ENCODE results near the gene DENND1C. TPM values are rescaled to one million over a fixed set of nuclear protein-coding genes. Genes with fewer than 3 reads are reported as not detected.
A peak's percentile ranks its signal among the peaks of the same experiment; 100 is the strongest.

Gene DENND1C
- total and polyA plus RNA-seq, 2 experiments from 2014 or later = 3.1 to 6.1 TPM

GRCh38 chr19:6529351-6529750 lies 47.8 kb upstream of the DENND1C start:
- Histone ChIP-seq H3K79me2 (replicated peaks; ENCODE audit: insufficient read depth) (no peaks in the 10 kb centered on the region), H3K4me3 (no peak overlapping the region), H3F3A (replicated peaks; ENCODE audit: low read depth) (peaks cover 10% of the 10 kb centered on the region), H3K36me3 (ENCODE audit: insufficient read depth) (no peaks in the 10 kb centered on the region), H3K27me3 (ENCODE audit: insufficient read depth) (peaks cover 41% of the 10 kb centered on the region), H2AFZ (no peak overlapping the region), H3K4me1 (ENCODE audit: insufficient read depth) (peaks cover 30% of the 10 kb centered on the region), H3K9me2 (ENCODE audit: insufficient read depth) (no peaks in the 10 kb centered on the region), H4K20me1 (replicated peaks; ENCODE audit: insufficient read depth) (no peaks in the 10 kb centered on the region), H3K27ac (ENCODE audit: low read depth) (no peak overlapping the region), H3K4me2 (peak overlapping the region; percentile 49; the same call in 1 of the 2 replicates)
- Mint-ChIP-seq H3K27ac (no peak overlapping the region), H3K27me3 (ENCODE audit: insufficient read depth, low read depth, poor library complexity) (peaks cover 42% of the 10 kb centered on the region), H3K4me1 (peaks cover 22% of the 10 kb centered on the region), H3K36me3 (ENCODE audit: low read depth) (peaks cover 19% of the 10 kb centered on the region), H3K9me3 (peaks cover 44% of the 10 kb centered on the region), H3K4me3 (peak overlapping the region; percentile 74; the same call in 2 of the 3 replicates)
- ATAC-seq (no peak), DNase-seq (ENCODE audit: low spot score) (no peak)
- TF ChIP-seq POLR2AphosphoS5 (IDR thresholded peaks at IDR 0.05; ENCODE audit: low read depth) (no peak), CREB1 (CRISPR knock-in tag; IDR thresholded peaks at IDR 0.05; ENCODE audit: low read depth) (no peak), EZH2 (IDR thresholded peaks at IDR 0.05; ENCODE audit: low read depth, unreplicated experiment) (no peak), NANOG (IDR thresholded peaks at IDR 0.05; ENCODE audit: borderline replicate concordance) (no peak), ZNF114 (CRISPR knock-in tag; IDR thresholded peaks at IDR 0.05) (no peak), REST (IDR thresholded peaks at IDR 0.05; ENCODE audit: unreplicated experiment) (no peak), ZNF331 (CRISPR knock-in tag; IDR thresholded peaks at IDR 0.05; ENCODE audit: low read depth) (no peak), ZNF462 (CRISPR knock-in tag; IDR thresholded peaks at IDR 0.05) (no peak), EZH2phosphoT487 (IDR thresholded peaks at IDR 0.05; ENCODE audit: unreplicated experiment) (no peak), JUNB (IDR thresholded peaks at IDR 0.05; ENCODE audit: unreplicated experiment) (no peak), STAT1 (IDR thresholded peaks at IDR 0.05; ENCODE audit: unreplicated experiment) (no peak)
- TF ChIP-seq, protein P1, sequence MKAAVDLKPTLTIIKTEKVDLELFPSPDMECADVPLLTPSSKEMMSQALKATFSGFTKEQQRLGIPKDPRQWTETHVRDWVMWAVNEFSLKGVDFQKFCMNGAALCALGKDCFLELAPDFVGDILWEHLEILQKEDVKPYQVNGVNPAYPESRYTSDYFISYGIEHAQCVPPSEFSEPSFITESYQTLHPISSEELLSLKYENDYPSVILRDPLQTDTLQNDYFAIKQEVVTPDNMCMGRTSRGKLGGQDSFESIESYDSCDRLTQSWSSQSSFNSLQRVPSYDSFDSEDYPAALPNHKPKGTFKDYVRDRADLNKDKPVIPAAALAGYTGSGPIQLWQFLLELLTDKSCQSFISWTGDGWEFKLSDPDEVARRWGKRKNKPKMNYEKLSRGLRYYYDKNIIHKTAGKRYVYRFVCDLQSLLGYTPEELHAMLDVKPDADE (IDR thresholded peaks at IDR 0.05) = no peak
- TF ChIP-seq, protein P2, sequence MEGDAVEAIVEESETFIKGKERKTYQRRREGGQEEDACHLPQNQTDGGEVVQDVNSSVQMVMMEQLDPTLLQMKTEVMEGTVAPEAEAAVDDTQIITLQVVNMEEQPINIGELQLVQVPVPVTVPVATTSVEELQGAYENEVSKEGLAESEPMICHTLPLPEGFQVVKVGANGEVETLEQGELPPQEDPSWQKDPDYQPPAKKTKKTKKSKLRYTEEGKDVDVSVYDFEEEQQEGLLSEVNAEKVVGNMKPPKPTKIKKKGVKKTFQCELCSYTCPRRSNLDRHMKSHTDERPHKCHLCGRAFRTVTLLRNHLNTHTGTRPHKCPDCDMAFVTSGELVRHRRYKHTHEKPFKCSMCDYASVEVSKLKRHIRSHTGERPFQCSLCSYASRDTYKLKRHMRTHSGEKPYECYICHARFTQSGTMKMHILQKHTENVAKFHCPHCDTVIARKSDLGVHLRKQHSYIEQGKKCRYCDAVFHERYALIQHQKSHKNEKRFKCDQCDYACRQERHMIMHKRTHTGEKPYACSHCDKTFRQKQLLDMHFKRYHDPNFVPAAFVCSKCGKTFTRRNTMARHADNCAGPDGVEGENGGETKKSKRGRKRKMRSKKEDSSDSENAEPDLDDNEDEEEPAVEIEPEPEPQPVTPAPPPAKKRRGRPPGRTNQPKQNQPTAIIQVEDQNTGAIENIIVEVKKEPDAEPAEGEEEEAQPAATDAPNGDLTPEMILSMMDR (conservative IDR thresholded peaks at IDR 0.05; ENCODE audit: low read depth in 2 of 2) = no peak
